HEK293 (cell line): ENCODE results near the gene IMMP1L.

Experiments used
- CTCF ChIA-PET: fragments of 350-600 bp; formaldehyde crosslinking; extraction: SDS; loops from one replicate; lab custom pipeline; 2021; ENCODE audit warnings: antibody characterized with exemption; lab: Yijun Ruan, JAX
- POLR2A ChIA-PET: fragments of 300-600 bp; formaldehyde crosslinking; extraction: SDS; loops from one replicate; lab custom pipeline; 2020; ENCODE audit warnings: antibody characterized with exemption, inconsistent platforms; lab: Yijun Ruan, JAX
- H3K27ac ChIP-seq: fragments of 200-500 bp; sonication (Bioruptor generic); 2 replicates; pipeline ENCODE4 v1.5.1; 2014; ENCODE audit warnings: low read depth, low read length, control low read depth, inconsistent platforms; ENCODE audit errors: extremely low read depth
- H3K36me3 ChIP-seq, 2 experiments: fragments of 200-500 bp in 1 of 2; sonication (Bioruptor generic) in 1 of 2; 1 replicate in 1 of 2; 2 replicates in 1 of 2; pipeline ENCODE4 v1.5.1; 2014 to 2017; ENCODE audit warnings: inconsistent platforms in 2 of 2, low read length in 2 of 2; ENCODE audit not compliant: control insufficient read depth in 2 of 2, insufficient read depth in 1 of 2
- H3K4me1 ChIP-seq: fragments of 200-500 bp; sonication (Bioruptor generic); 2 replicates; pipeline ENCODE4 v1.5.1; 2014; ENCODE audit warnings: mild to moderate bottlenecking, low read length, inconsistent platforms; ENCODE audit not compliant: control insufficient read depth, insufficient read depth
- H3K4me3 ChIP-seq: 2 replicates; pipeline ENCODE4 v1.5.1; 2011; ENCODE audit warnings: low read depth, mild to moderate bottlenecking, control low read depth, low read length, moderate library complexity
- H3K9me3 ChIP-seq: fragments of 200-500 bp; sonication (Bioruptor generic); 2 replicates; pipeline ENCODE4 v1.5.1; 2014; ENCODE audit warnings: low read depth, low read length, inconsistent platforms; ENCODE audit not compliant: control insufficient read depth, insufficient read depth
- IKZF3 ChIP-seq: fragments of 450-650 bp; IDR thresholded peaks from 2 replicates; pipeline ENCODE4 v1.5.0; 2018; ENCODE audit warnings: missing biosample characterization, mild to moderate bottlenecking, missing genetic modification characterization, moderate library complexity
- INSM2 ChIP-seq: fragments of 450-650 bp; formaldehyde crosslinking; IDR thresholded peaks from 2 replicates; pipeline ENCODE4 v1.5.1; 2016; ENCODE audit warnings: missing biosample characterization, missing genetic modification characterization
- KLF17 ChIP-seq: fragments of 450-650 bp; formaldehyde crosslinking; IDR thresholded peaks from 2 replicates; pipeline ENCODE4 v1.5.1; 2016; ENCODE audit warnings: missing biosample characterization, missing genetic modification characterization
- SALL2 ChIP-seq: fragments of 450-650 bp; formaldehyde crosslinking; IDR thresholded peaks from 2 replicates; pipeline ENCODE4 v1.5.0; 2017; ENCODE audit warnings: missing biosample characterization, mild to moderate bottlenecking, missing genetic modification characterization, borderline replicate concordance
- SETDB1 ChIP-seq: IDR thresholded peaks from one replicate; pipeline ENCODE4 v1.6.1; 2017; ENCODE audit warnings: mild to moderate bottlenecking, low read length, moderate library complexity, mixed read lengths; ENCODE audit not compliant: insufficient read length
- ZBTB49 ChIP-seq: fragments of 450-650 bp; formaldehyde crosslinking; IDR thresholded peaks from 2 replicates; pipeline ENCODE4 v1.5.1; 2016; ENCODE audit warnings: missing biosample characterization, missing genetic modification characterization, low read depth
- ZIC2 ChIP-seq: fragments of 450-650 bp; formaldehyde crosslinking; IDR thresholded peaks from 2 replicates; pipeline ENCODE4 v1.5.1; 2016; ENCODE audit warnings: missing biosample characterization, missing genetic modification characterization
- ZNF112 ChIP-seq: fragments of 450-650 bp; formaldehyde crosslinking; IDR thresholded peaks from 2 replicates; pipeline ENCODE4 v1.5.0; 2017; ENCODE audit warnings: missing biosample characterization, missing genetic modification characterization
- ZNF157 ChIP-seq: fragments of 450-650 bp; formaldehyde crosslinking; IDR thresholded peaks from 2 replicates; pipeline ENCODE4 v1.5.1; 2016; ENCODE audit warnings: missing biosample characterization, missing genetic modification characterization
- ZNF19 ChIP-seq: fragments of 450-650 bp; formaldehyde crosslinking; IDR thresholded peaks from 2 replicates; pipeline ENCODE4; 2016; ENCODE audit warnings: missing biosample characterization, missing genetic modification characterization, low read depth
- ZNF24 ChIP-seq: fragments of 450-650 bp; formaldehyde crosslinking; IDR thresholded peaks from 2 replicates; pipeline ENCODE4 v1.5.1; 2016; ENCODE audit warnings: missing biosample characterization, missing genetic modification characterization
- ZNF280D ChIP-seq: fragments of 450-650 bp; formaldehyde crosslinking; IDR thresholded peaks from 2 replicates; pipeline ENCODE4 v1.5.1; 2016; ENCODE audit warnings: missing biosample characterization, missing genetic modification characterization
- ZNF335 ChIP-seq: fragments of 450-650 bp; formaldehyde crosslinking; conservative IDR thresholded peaks from 2 replicates; pipeline ENCODE4 v1.5.1; 2016; ENCODE audit warnings: missing biosample characterization, missing genetic modification characterization
- ZNF366 ChIP-seq: fragments of 450-650 bp; formaldehyde crosslinking; conservative IDR thresholded peaks from 2 replicates; pipeline ENCODE4 v1.5.1; 2016; ENCODE audit warnings: missing biosample characterization, missing genetic modification characterization
- ZNF37A ChIP-seq: fragments of 450-650 bp; IDR thresholded peaks from 2 replicates; pipeline ENCODE4 v1.5.1; 2018; ENCODE audit warnings: missing biosample characterization, missing genetic modification characterization
- ZNF394 ChIP-seq: fragments of 450-650 bp; formaldehyde crosslinking; IDR thresholded peaks from 2 replicates; pipeline ENCODE4 v1.5.1; 2016; ENCODE audit warnings: missing biosample characterization, missing genetic modification characterization, mild to moderate bottlenecking, moderate library complexity, borderline replicate concordance
- ZNF514 ChIP-seq: fragments of 450-650 bp; formaldehyde crosslinking; IDR thresholded peaks from 2 replicates; pipeline ENCODE4 v1.5.1; 2016; ENCODE audit warnings: missing biosample characterization, missing genetic modification characterization
- ZNF610 ChIP-seq: fragments of 450-650 bp; formaldehyde crosslinking; IDR thresholded peaks from 2 replicates; pipeline ENCODE4 v1.5.1; 2016; ENCODE audit warnings: missing biosample characterization, missing genetic modification characterization, borderline replicate concordance
- ZNF626 ChIP-seq: fragments of 450-650 bp; sonication (Bioruptor Pico); formaldehyde crosslinking; IDR thresholded peaks from 2 replicates; pipeline ENCODE4 v1.5.1; 2018; ENCODE audit warnings: missing biosample characterization, missing genetic modification characterization, inconsistent platforms
- ZNF658 ChIP-seq: fragments of 450-650 bp; formaldehyde crosslinking; IDR thresholded peaks from 2 replicates; pipeline ENCODE4; 2016; ENCODE audit warnings: missing biosample characterization, missing genetic modification characterization
- ZNF677 ChIP-seq: fragments of 450-650 bp; IDR thresholded peaks from 2 replicates; pipeline ENCODE4 v1.5.0; 2018; ENCODE audit warnings: missing biosample characterization, mild to moderate bottlenecking, missing genetic modification characterization, moderate library complexity
- ZNF76 ChIP-seq: fragments of 450-650 bp; formaldehyde crosslinking; IDR thresholded peaks from 2 replicates; pipeline ENCODE4; 2016; ENCODE audit warnings: low read depth, missing biosample characterization, missing genetic modification characterization, borderline replicate concordance
- ZNF837 ChIP-seq: fragments of 450-650 bp; formaldehyde crosslinking; IDR thresholded peaks from 2 replicates; pipeline ENCODE4 v1.5.1; 2016; ENCODE audit warnings: missing biosample characterization, missing genetic modification characterization
- ZSCAN4 ChIP-seq: fragments of 450-650 bp; formaldehyde crosslinking; IDR thresholded peaks from 2 replicates; pipeline ENCODE4 v1.5.1; 2017; ENCODE audit warnings: missing biosample characterization, missing genetic modification characterization

The IMMP1L gene

GRCh38 chr11:31412946-31413345, 96.5 kb downstream of the IMMP1L start:
- no peak overlapping the region for H3K4me3 ChIP-seq
- no peaks in the 10 kb centered on the region for H3K36me3 ChIP-seq
- no peaks in the 10 kb centered on the region for H3K9me3 ChIP-seq
- ChIA-PET POLR2A (no interaction called here), CTCF (interaction anchor here (1.4 kb wide), 1 partner anchor 17 kb away, joined by 3 read pairs; no protein-coding TSS in a partner anchor)
- no peak overlapping the region for H3K27ac ChIP-seq
- TF ChIP-seq ZNF610 (tag by site-specific recombination) (no peak), KLF17 (tag by site-specific recombination) (no peak), ZNF24 (no peak), ZSCAN4 (tag by site-specific recombination) (no peak), ZNF76 (tag by site-specific recombination) (no peak), SETDB1 (no peak), IKZF3 (no peak), ZNF112 (no peak)
- no peaks in the 10 kb centered on the region for H3K4me1 ChIP-seq

- Histone ChIP-seq H3K4me1 (no peaks in the 10 kb centered on the region), H3K4me3 (no peak overlapping the region), H3K9me3 (no peaks in the 10 kb centered on the region), H3K27ac (no peak overlapping the region), H3K36me3 (no peaks in the 10 kb centered on the region)
- no peak for TF ChIP-seq ZNF157 (tag by site-specific recombination)
- no peak for TF ChIP-seq ZNF626 (tag by site-specific recombination)
- no peak for TF ChIP-seq ZNF677 (tag by site-specific recombination)
- no peak for TF ChIP-seq ZNF280D
- TF ChIP-seq ZIC2 (tag by site-specific recombination): no peak
- no peak for TF ChIP-seq ZNF366 (tag by site-specific recombination)
- no peak for TF ChIP-seq ZNF19 (tag by site-specific recombination)
- TF ChIP-seq ZNF37A (tag by site-specific recombination): no peak
- no peak for TF ChIP-seq ZNF394 (tag by site-specific recombination)
- TF ChIP-seq IKZF3: no peak
- no peak for TF ChIP-seq ZNF658
- ChIA-PET POLR2A (no interaction called here), CTCF (interaction anchor here (1.4 to 2.4 kb wide), 3 partner anchors 10 to 550 kb away, joined by 4 to 7 read pairs (median 4); no protein-coding TSS in a partner anchor)
These were observed 101.2 kb downstream of the IMMP1L start for GRCh38 chr11:31408201-31408600.

- Histone ChIP-seq H3K4me3 (no peak overlapping the region), H3K27ac (no peak overlapping the region), H3K4me1 (no peaks in the 10 kb centered on the region), H3K9me3 (no peaks in the 10 kb centered on the region), H3K36me3 (no peaks in the 10 kb centered on the region)
- ChIA-PET POLR2A (interaction anchor here (0.6 kb wide), 2 partner anchors 154 to 940 kb away, joined by 3 to 4 read pairs; no protein-coding TSS in a partner anchor), CTCF (interaction anchor here (0.5 kb wide), 1 partner anchor 470 kb away, joined by 3 read pairs; no protein-coding TSS in a partner anchor)
- TF ChIP-seq SALL2 (tag by site-specific recombination) (no peak), ZBTB49 (tag by site-specific recombination) (no peak), ZNF335 (no peak), ZNF514 (tag by site-specific recombination) (no peak), INSM2 (tag by site-specific recombination) (no peak), ZNF837 (tag by site-specific recombination) (no peak)
These were observed 104.8 kb downstream of the IMMP1L start for GRCh38 chr11:31404614-31405013.
